ENCODE measurements around the gene ENOX2. TPM values are rescaled to one million over a fixed set of nuclear protein-coding genes. Genes with fewer than 3 reads are reported as not detected.

The ENOX2 gene
- total RNA-seq, 1 experiment from 2014 or later: 12.9 TPM

GRCh38 chrX:130826249-130826648 is 76.8 kb downstream of the ENOX2 start:
- ChIA-PET RAD21 (ENCODE audit: low non-redundant PET in 1 of 2, low total read pairs in 2 of 2, uncharacterized antibody in 2 of 2, unreplicated experiment in 2 of 2) (no interaction called here), POLR2A (no interaction called here)

More at GRCh38 chrX:130826249-130826648, 76.8 kb downstream of the ENOX2 start:
- Histone ChIP-seq H3K4me2 (ENCODE audit: low read length) (no peak overlapping the region), H3K27me3 (ENCODE audit: insufficient read depth, low read length) (no peaks in the 10 kb centered on the region), H3K9me3 (ENCODE audit: control insufficient read depth in 1 of 2, insufficient read depth in 1 of 2, low read depth in 1 of 2, low read length in 2 of 2) (no peaks in the 10 kb centered on the region), H2AFZ (ENCODE audit: low read depth, low read length, poor library complexity, severe bottlenecking) (no peak overlapping the region), H3K27ac (ENCODE audit: low read depth, low read length) (no peak overlapping the region), H3K4me1 (ENCODE audit: control insufficient read depth in 1 of 2, insufficient read depth in 2 of 2, low read length in 2 of 2) (no peaks in the 10 kb centered on the region), H3K4me3 (replicated peaks in 1 of 2; ENCODE audit: low read depth in 1 of 2, low read length in 2 of 2) (no peak overlapping the region), H3K79me2 (ENCODE audit: insufficient read depth, low read length) (no peaks in the 10 kb centered on the region), H3K36me3 (ENCODE audit: control insufficient read depth in 1 of 2, insufficient read depth in 2 of 2, low read length in 2 of 2) (no peaks in the 10 kb centered on the region), H3K9ac (ENCODE audit: low read length) (no peak overlapping the region), H3K9me2 (ENCODE audit: insufficient read depth) (no peaks in the 10 kb centered on the region), H4K20me1 (ENCODE audit: insufficient read depth) (no peaks in the 10 kb centered on the region)
- no TSS peak for BruUV-seq (replicated peaks)
- ATAC-seq: no peak
- CTCF ChIA-PET: no interaction called here
- intact Hi-C loops (cut with micrococcal nuclease): no loop called here
- TF ChIP-seq CTCF (IDR thresholded peaks at IDR 0.05 in 2 of 3, conservative IDR thresholded peaks at IDR 0.05 in 1 of 3; ENCODE audit: borderline replicate concordance in 1 of 3, insufficient read depth in 1 of 3, low read depth in 2 of 3, low read length in 2 of 3) (no peak), CEBPB (IDR thresholded peaks at IDR 0.05; ENCODE audit: low read depth) (no peak), SP1 (IDR thresholded peaks at IDR 0.05; ENCODE audit: low read depth) (no peak), EZH2phosphoT487 (IDR thresholded peaks at IDR 0.05; ENCODE audit: borderline replicate concordance) (no peak), POLR2A (IDR thresholded peaks at IDR 0.05; ENCODE audit: borderline replicate concordance, extremely low read depth, insufficient read depth, insufficient read length) (no peak), SRF (IDR thresholded peaks at IDR 0.05; ENCODE audit: low read depth) (no peak), FOSL1 (IDR thresholded peaks at IDR 0.05; ENCODE audit: low read depth) (no peak), MAX (IDR thresholded peaks at IDR 0.05) (no peak), ELF1 (IDR thresholded peaks at IDR 0.05; ENCODE audit: borderline replicate concordance, low read depth) (no peak), POLR2AphosphoS5 (IDR thresholded peaks at IDR 0.05; ENCODE audit: low read depth, low read length) (no peak), ZFX (IDR thresholded peaks at IDR 0.05) (no peak), EZH2 (IDR thresholded peaks at IDR 0.05) (no peak), EGR1 (IDR thresholded peaks at IDR 0.05; ENCODE audit: low read depth) (no peak), JUND (IDR thresholded peaks at IDR 0.05) (no peak), REST (IDR thresholded peaks at IDR 0.05; ENCODE audit: low read depth) (no peak), SIN3A (IDR thresholded peaks at IDR 0.05; ENCODE audit: low read depth) (no peak), CBX3 (IDR thresholded peaks at IDR 0.05; ENCODE audit: low read depth) (no peak), RAD21 (IDR thresholded peaks at IDR 0.05; ENCODE audit: low read depth) (no peak), ZBTB33 (IDR thresholded peaks at IDR 0.05; ENCODE audit: extremely low read depth, insufficient replicate concordance, low read length) (no peak)
- DNase-seq (ENCODE audit: low read depth, low spot score): no peak

Data from HCT116 (cell line).